Measurements from ENCODE around the gene KIF26A.

Gene KIF26A

GRCh38 chr14:104161602-104162367 lies 23.4 kb downstream of the KIF26A start:
- ATAC-seq (replicated peaks) (no peak), DNase-seq (no peak)
- Mint-ChIP-seq H3K4me3 (no peak overlapping the region), H3K36me3 (ENCODE audit: insufficient read depth) (no peaks in the 10 kb centered on the region), H3K27me3 (no peaks in the 10 kb centered on the region), H3K9me3 (no peaks in the 10 kb centered on the region), H3K4me1 (ENCODE audit: low read depth in 2 of 2) (no peaks in the 10 kb centered on the region), H3K27ac (no peak overlapping the region)

DNA sequence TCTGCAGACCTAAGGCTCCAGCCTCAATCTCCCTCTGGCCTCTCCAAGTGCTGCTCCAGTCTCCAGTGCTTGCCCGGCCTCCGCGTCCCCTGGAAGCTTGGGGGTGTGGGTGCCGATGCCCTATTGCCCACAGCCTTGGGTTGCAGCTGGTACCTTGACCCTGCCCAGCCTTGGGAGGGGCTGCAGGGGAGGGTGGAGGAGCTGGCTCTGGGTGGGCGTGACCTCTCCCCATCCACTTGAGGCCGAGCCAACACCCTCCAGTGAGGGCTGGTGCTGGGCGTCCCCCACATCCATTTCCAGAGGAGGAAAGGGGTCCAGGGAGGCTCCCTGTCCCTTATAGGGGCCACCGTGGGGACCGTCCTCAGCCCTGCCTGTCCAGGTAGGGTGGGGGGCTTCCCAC lies 24.1 kb downstream of the KIF26A start:
- Mint-ChIP-seq H3K9me3 (no peaks in the 10 kb centered on the region), H3K4me3 (no peak overlapping the region), H3K4me1 (ENCODE audit: low read depth in 2 of 2) (no peaks in the 10 kb centered on the region), H3K27me3 (no peaks in the 10 kb centered on the region), H3K36me3 (ENCODE audit: insufficient read depth) (no peaks in the 10 kb centered on the region), H3K27ac (no peak overlapping the region)
- ATAC-seq (replicated peaks) (no peak), DNase-seq (no peak)

GRCh38 chr14:104163541-104163940 lies 25.2 kb downstream of the KIF26A start:
- Mint-ChIP-seq H3K27me3 (no peaks in the 10 kb centered on the region), H3K9me3 (no peaks in the 10 kb centered on the region), H3K27ac (no peak overlapping the region), H3K4me1 (ENCODE audit: low read depth in 2 of 2) (no peaks in the 10 kb centered on the region), H3K4me3 (no peak overlapping the region), H3K36me3 (ENCODE audit: insufficient read depth) (no peaks in the 10 kb centered on the region)
- DNase-seq (no peak), ATAC-seq (replicated peaks) (no peak)

GRCh38 chr14:104164041-104164440 lies 25.7 kb downstream of the KIF26A start:
- Mint-ChIP-seq H3K9me3 (no peaks in the 10 kb centered on the region), H3K4me1 (ENCODE audit: low read depth in 2 of 2) (no peaks in the 10 kb centered on the region), H3K27ac (no peak overlapping the region), H3K36me3 (ENCODE audit: insufficient read depth) (no peaks in the 10 kb centered on the region), H3K27me3 (no peaks in the 10 kb centered on the region), H3K4me3 (no peak overlapping the region)
- DNase-seq (no peak), ATAC-seq (replicated peaks) (no peak)

GRCh38 chr14:104164512-104164911 lies 26.1 kb downstream of the KIF26A start:
- Mint-ChIP-seq H3K4me1 (ENCODE audit: low read depth in 2 of 2) (no peaks in the 10 kb centered on the region), H3K27me3 (no peaks in the 10 kb centered on the region), H3K36me3 (ENCODE audit: insufficient read depth) (no peaks in the 10 kb centered on the region), H3K4me3 (no peak overlapping the region), H3K27ac (no peak overlapping the region), H3K9me3 (no peaks in the 10 kb centered on the region)
- ATAC-seq (replicated peaks) (no peak), DNase-seq (no peak)

GRCh38 chr14:104166698-104167097 lies 28.3 kb downstream of the KIF26A start:
- Mint-ChIP-seq H3K27ac (no peak overlapping the region), H3K9me3 (no peaks in the 10 kb centered on the region), H3K4me1 (ENCODE audit: low read depth in 2 of 2) (no peaks in the 10 kb centered on the region), H3K4me3 (no peak overlapping the region), H3K27me3 (no peaks in the 10 kb centered on the region), H3K36me3 (ENCODE audit: insufficient read depth) (no peaks in the 10 kb centered on the region)
- DNase-seq = no peak
- no peak for ATAC-seq (replicated peaks)

DNA sequence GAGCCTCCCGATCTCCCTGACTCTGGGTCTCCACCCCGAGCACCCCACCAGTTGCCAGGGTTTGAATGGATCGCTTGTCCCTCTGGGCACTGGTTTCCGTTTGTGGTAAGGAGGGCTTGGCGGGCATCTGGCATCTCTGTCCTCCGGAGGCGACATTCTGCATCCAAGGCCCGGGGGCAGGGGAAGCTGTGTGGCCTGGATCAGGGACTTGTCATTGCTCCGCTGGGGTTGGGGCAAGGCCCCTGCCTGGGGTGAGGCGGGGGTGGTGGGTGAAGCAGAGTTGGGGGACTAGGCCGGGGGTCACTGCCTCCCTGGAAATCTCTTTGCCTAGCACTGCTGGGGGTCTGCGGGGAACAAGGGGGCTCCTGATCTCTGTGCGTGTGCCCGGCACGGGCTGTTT lies 30.2 kb downstream of the KIF26A start:
- no peak for ATAC-seq (replicated peaks)
- no peak for DNase-seq
- H3K36me3 Mint-ChIP-seq (ENCODE audit: insufficient read depth) = no peaks in the 10 kb centered on the region
- no peaks in the 10 kb centered on the region for H3K27me3 Mint-ChIP-seq
- no peak overlapping the region for H3K4me3 Mint-ChIP-seq
- H3K4me1 Mint-ChIP-seq (ENCODE audit: low read depth in 2 of 2) = no peaks in the 10 kb centered on the region
- no peak overlapping the region for H3K27ac Mint-ChIP-seq
- H3K9me3 Mint-ChIP-seq = no peaks in the 10 kb centered on the region

DNA sequence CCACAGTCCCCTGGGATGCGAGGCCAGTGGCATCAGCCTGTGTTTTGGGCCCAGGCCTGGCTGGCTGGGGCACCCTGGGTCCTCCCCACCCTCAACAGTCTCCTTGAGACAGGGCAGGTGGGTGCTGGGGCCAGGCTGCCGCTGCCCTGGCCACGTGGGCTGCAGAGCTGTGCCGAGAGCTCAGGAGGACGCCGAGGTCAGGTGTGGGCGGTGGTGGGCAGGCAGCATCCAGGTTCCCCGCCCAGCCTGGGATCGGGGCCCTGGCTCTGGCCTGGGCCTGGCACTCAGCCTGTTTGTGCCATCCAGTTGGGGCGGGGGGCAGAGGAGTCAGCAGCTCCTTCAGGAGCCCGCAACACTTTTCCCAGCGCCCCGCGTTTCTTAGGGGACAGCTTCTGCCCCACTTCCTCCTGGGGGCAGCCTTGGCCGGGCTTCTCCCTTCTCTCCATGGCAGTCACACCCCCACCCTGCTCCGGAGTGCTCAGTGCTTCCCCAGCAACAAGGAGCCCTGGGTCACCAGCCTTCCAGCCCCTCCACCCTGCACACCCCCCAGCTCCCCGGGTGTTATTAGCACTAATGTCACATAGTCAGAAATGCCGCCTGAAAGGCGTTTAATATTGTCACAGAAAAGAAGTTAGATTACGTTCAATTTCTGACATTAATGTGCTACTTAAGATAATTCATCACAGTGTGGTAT lies 30.8 kb downstream of the KIF26A start:
- no peak overlapping the region for H3K27ac Mint-ChIP-seq
- no peaks in the 10 kb centered on the region for H3K27me3 Mint-ChIP-seq
- H3K4me1 Mint-ChIP-seq (ENCODE audit: low read depth in 2 of 2) = no peaks in the 10 kb centered on the region
- no peaks in the 10 kb centered on the region for H3K36me3 Mint-ChIP-seq (ENCODE audit: insufficient read depth)
- H3K9me3 Mint-ChIP-seq = no peaks in the 10 kb centered on the region
- ATAC-seq (replicated peaks) (no peak), DNase-seq (no peak)
- H3K4me3 Mint-ChIP-seq = no peak overlapping the region

DNA sequence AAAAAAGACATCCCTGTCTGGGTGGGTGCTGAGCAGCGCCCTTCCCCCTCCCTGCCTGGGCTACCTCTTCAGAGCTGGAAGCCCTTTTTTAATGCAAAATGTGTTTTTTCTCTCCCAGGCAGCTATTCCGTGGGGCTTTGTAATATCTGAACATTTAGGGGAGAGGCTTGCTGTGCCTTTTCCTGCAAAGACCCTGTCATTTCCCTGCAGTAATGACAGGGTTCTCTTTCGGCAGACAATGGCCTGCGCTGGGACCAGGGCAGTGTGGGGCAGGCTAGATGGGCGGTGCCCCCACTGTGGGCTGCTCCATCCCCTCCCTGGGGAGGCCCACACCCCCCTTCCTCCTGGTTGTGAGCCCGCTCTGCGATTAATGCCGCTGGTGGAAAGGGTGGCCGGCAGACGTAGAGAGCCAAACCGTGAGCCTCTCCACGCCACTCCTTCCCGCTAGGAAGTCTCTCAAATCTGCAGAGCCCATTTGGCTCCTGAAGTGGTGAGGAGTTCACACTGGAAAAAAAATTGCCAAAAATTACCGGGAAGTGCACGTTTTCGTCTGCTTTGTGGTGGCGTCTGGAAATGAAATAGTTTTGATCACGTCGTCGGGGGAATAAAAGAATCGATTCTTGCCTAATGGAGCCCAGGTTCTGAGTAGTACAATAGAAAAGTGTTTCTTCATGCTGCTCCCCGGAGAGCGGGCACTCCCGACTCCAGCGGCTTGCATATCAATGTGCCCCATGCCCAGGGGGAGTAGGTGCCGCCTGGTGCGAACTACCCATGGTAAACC lies 31.5 kb downstream of the KIF26A start:
- Mint-ChIP-seq H3K36me3 (ENCODE audit: insufficient read depth) (no peaks in the 10 kb centered on the region), H3K9me3 (no peaks in the 10 kb centered on the region), H3K27me3 (no peaks in the 10 kb centered on the region), H3K27ac (no peak overlapping the region), H3K4me1 (ENCODE audit: low read depth in 2 of 2) (no peaks in the 10 kb centered on the region), H3K4me3 (no peak overlapping the region)
- no peak for ATAC-seq (replicated peaks)
- no peak for DNase-seq

DNA sequence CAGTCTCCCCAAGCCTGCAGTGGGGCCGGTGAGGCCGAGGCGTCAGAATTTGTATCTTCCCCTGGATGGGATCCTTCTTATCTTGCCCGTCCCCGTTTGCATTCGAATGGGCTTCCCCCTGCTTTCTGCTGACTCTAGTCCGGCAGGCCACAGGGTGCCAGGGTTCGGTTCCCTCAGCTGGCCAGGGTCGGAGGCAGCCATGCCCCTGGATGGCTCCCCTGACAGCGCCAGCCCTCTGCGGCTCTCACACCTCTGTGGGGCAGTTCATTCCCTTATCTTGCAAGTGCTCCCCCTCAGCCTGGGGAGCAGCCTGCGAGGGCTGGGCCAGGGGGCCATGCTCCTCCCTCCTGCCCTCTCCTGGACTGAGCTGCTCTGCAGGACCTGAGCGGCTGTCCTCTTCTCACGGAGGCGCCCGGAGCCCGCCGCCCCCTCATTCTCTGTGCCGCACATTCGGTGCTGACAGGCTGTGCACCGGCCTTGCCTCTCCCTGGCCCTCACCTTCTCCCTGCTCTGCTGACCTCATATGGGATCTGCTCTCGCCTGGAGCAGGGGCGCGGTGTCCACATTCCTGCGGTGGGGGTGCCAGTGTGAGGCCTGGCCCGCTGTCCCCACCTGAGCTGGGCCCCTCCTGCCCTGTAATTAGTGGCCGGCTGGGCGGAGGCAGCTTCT lies 32.8 kb downstream of the KIF26A start:
- no peak for DNase-seq
- H3K27ac Mint-ChIP-seq = no peak overlapping the region
- no peak for ATAC-seq (replicated peaks)
- no peak overlapping the region for H3K4me3 Mint-ChIP-seq
- no peaks in the 10 kb centered on the region for H3K36me3 Mint-ChIP-seq (ENCODE audit: insufficient read depth)
- no peaks in the 10 kb centered on the region for H3K27me3 Mint-ChIP-seq
- H3K9me3 Mint-ChIP-seq = no peaks in the 10 kb centered on the region
- H3K4me1 Mint-ChIP-seq (ENCODE audit: low read depth in 2 of 2) = no peaks in the 10 kb centered on the region

- H3K36me3 Mint-ChIP-seq (ENCODE audit: insufficient read depth) = no peaks in the 10 kb centered on the region
- H3K4me3 Mint-ChIP-seq = no peak overlapping the region
- no peaks in the 10 kb centered on the region for H3K4me1 Mint-ChIP-seq (ENCODE audit: low read depth in 2 of 2)
- DNase-seq (no peak), ATAC-seq (replicated peaks) (no peak)
- no peaks in the 10 kb centered on the region for H3K9me3 Mint-ChIP-seq
- no peaks in the 10 kb centered on the region for H3K27me3 Mint-ChIP-seq
- H3K27ac Mint-ChIP-seq = no peak overlapping the region
Observed at GRCh38 chr14:104171895-104172294, 33.5 kb downstream of the KIF26A start.

- Mint-ChIP-seq H3K27ac (no peak overlapping the region), H3K4me3 (no peak overlapping the region), H3K27me3 (no peaks in the 10 kb centered on the region), H3K36me3 (ENCODE audit: insufficient read depth) (no peaks in the 10 kb centered on the region), H3K4me1 (ENCODE audit: low read depth in 2 of 2) (no peaks in the 10 kb centered on the region), H3K9me3 (no peaks in the 10 kb centered on the region)
- DNase-seq (no peak), ATAC-seq (replicated peaks) (no peak)
Observed at GRCh38 chr14:104172349-104172748, 34.0 kb downstream of the KIF26A start.

DNA sequence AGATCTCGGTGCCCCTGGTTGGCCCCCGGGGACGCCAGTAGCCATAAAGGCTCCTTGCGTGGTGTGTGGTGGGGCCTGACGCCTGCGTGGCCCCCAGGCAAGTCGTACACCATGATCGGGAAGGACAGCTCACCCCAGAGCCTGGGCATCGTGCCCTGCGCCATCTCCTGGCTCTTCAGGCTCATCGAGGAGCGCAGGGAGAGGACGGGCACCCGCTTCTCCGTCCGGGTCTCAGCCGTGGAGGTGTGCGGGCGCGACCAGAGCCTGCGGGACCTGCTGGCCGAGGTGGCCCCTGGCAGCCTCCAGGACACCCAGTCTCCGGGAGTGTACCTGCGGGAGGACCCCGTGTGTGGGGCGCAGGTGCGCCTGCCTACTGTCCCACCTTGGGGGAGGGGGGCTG lies 34.5 kb downstream of the KIF26A start:
- Mint-ChIP-seq H3K9me3 (no peaks in the 10 kb centered on the region), H3K4me3 (no peak overlapping the region), H3K36me3 (ENCODE audit: insufficient read depth) (no peaks in the 10 kb centered on the region), H3K27ac (no peak overlapping the region), H3K4me1 (ENCODE audit: low read depth in 2 of 2) (no peaks in the 10 kb centered on the region), H3K27me3 (no peaks in the 10 kb centered on the region)
- DNase-seq = no peak
- no peak for ATAC-seq (replicated peaks)

All from effector memory CD8-positive, alpha-beta T cell (primary cell).